HG02678 (cell line): ENCODE results near the gene MEIOSIN.
"Not testable (repeated sequence)": the region's sequence is repeated elsewhere in the genome, so short reads cannot be mapped to it uniquely, and the experiment has no call there.

ENCODE experiments used
- ATAC-seq: cut with Tn5 transposase; IDR thresholded peaks from one replicate; pipeline ENCODE4 v1.9.1; 2021; ENCODE audit warnings: mild to moderate bottlenecking, moderate library complexity; ENCODE audit not compliant: unreplicated experiment

The MEIOSIN gene

GRCh38 chr19:45793876-45794275 lies 60.6 kb downstream of the MEIOSIN start:
- no peak for ATAC-seq

- no peak for ATAC-seq
Measured at GRCh38 chr19:45794627-45795026, 61.4 kb downstream of the MEIOSIN start.

- no peak for ATAC-seq
Measured at GRCh38 chr19:45798995-45799517, 65.8 kb downstream of the MEIOSIN start.

GRCh38 chr19:45799541-45799940 lies 66.3 kb downstream of the MEIOSIN start:
- not testable (repeated sequence) for ATAC-seq

GRCh38 chr19:45800070-45800553 lies 66.9 kb downstream of the MEIOSIN start:
- ATAC-seq = no peak

GRCh38 chr19:45801603-45802175 lies 68.5 kb downstream of the MEIOSIN start:
- no peak for ATAC-seq

GRCh38 chr19:45804140-45804958 lies 71.1 kb downstream of the MEIOSIN start:
- ATAC-seq = no peak

- no peak for ATAC-seq
Measured at GRCh38 chr19:45804959-45805230, 71.7 kb downstream of the MEIOSIN start.

GRCh38 chr19:45805719-45806118 lies 72.5 kb downstream of the MEIOSIN start:
- ATAC-seq = no peak

- ATAC-seq = no peak
Measured at GRCh38 chr19:45809643-45810159, 76.5 kb downstream of the MEIOSIN start.

GRCh38 chr19:45812297-45812696 lies 79.1 kb downstream of the MEIOSIN start:
- no peak for ATAC-seq
